T follicular helper cell (primary cell): Measurements from ENCODE around the gene SATB2.

Source experiments
- DNase-seq: peaks from one replicate; pipeline ENCODE4 v3.0.0-alpha.2; 2020; ENCODE audit warnings: low read depth

Gene SATB2

DNA sequence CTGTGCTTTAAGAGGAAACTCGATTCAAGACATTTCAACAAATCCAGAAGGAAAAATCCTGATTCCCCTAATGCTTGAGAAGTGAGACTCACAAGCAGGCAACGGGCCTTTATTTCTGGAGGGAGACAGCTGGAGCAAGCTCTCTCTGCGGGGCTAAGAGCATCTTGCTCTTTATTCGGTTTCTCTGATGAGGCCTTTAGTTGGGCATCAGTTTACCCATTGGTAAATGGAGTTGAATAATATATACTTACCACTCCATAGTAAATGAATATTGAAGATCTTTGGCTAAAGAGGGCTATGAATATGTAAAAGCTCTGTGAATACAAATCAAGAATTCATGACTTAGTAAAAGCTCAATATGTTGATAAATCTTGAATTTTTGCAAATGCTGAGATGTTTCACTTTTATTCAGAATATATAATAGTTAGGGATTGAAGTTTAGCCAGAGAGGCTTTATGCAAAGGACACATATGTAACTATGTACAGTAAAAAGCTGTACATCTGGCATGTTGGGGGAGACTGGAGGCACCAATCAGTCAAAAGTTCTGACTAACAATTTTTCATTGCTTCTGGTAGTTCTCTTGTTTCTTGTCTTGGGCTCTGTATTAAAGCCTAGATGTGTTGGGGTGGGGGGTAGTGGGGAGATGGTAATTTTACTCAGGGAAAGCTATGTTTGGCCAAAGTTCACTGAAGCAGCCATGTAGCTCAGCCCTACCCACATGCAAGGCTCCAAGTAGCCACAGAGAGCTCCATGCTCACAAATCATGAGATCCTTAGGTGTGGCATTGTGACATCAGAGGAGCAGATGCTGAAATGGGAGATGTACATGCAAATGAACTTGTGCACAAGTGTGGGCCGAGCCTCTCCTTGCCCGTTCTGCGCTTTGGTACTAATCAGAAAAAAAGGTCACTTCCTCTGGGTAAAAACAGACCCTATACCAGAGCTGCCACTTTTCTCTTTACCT lies 200.2 kb downstream of the SATB2 start:
- DNase-seq, result no peak

- DNase-seq, result no peak
Measured at GRCh38 chr2:199230091-199230490, 227.6 kb downstream of the SATB2 start.

GRCh38 chr2:199228887-199229819 lies 228.6 kb downstream of the SATB2 start:
- DNase-seq, result no peak

DNA sequence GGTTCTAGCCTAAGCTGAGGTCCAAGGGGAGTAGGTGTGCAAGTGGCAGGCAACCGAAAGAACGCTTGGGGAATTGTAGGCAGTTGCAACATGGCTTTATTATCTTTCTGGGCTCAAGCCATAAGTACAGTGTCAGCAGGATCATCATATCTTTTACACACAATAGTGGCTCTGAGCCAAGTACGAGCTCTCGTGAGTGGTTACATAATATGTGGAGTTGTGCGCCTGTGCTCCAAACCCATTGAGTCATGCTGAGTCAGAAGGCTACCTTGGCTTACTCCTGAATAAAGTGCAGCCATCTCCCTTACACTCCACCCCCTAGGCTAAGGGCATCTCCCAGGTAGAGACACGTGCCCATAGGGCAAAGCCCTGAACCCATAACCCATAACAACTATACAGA lies 233.9 kb downstream of the SATB2 start:
- DNase-seq, result no peak

GRCh38 chr2:199220920-199221319 lies 236.8 kb downstream of the SATB2 start:
- no peak for DNase-seq

DNA sequence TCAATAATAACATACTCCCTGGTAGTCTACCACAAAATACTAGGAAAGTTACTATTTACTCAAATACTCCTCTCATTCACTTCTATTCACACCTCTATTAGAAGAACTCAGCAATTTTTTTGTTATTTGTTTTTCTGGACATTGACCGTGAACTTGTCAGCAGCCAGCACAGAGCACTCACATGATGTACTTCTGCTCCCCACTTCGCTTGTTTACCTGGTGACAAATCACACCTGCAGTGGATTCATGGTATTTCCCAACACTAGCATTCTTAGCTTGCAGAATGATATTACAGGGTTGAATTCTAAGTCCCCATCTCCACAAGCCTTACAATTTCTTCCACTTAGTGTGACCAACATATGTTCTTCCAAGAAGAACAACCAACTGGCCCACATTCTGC lies 238.2 kb downstream of the SATB2 start:
- no peak for DNase-seq
